DND-41 (cell line): Measurements from ENCODE around the gene ATXN1.

Source experiments
- ATAC-seq: fragments of 200-7000 bp; cut with Tn5 transposase; 3 replicates; pipeline ENCODE4 v1.9.1; 2021; ENCODE audit warnings: low read depth; ENCODE audit not compliant: insufficient read depth
- DNase-seq: peaks from one replicate; pipeline ENCODE4 v3.0.0-alpha.2; 2020
- H2AFZ ChIP-seq: 2 replicates; pipeline ENCODE4 v1.6.0; 2012; ENCODE audit warnings: low read depth, low read length
- H3K27ac ChIP-seq: 2 replicates; pipeline ENCODE4 v1.5.1; 2012; ENCODE audit warnings: low read length, inconsistent platforms
- H3K27me3 ChIP-seq: fragments of 200-600 bp; sonication (generic); 2 replicates; pipeline ENCODE4 v1.6.0; 2012; ENCODE audit warnings: low read length, mild to moderate bottlenecking, inconsistent platforms; ENCODE audit not compliant: insufficient read depth, poor library complexity
- H3K36me3 ChIP-seq: 2 replicates; pipeline ENCODE4 v1.5.1; 2012; ENCODE audit warnings: low read length, inconsistent platforms; ENCODE audit not compliant: insufficient read depth
- H3K4me1 ChIP-seq: 2 replicates; pipeline ENCODE4 v1.5.1; 2012; ENCODE audit warnings: mild to moderate bottlenecking, low read length; ENCODE audit not compliant: insufficient read depth
- H3K4me2 ChIP-seq: 2 replicates; pipeline ENCODE4 v1.6.0; 2012; ENCODE audit warnings: mild to moderate bottlenecking, moderate library complexity, low read length, inconsistent platforms; ENCODE audit not compliant: insufficient read depth
- H3K4me3 ChIP-seq, 2 experiments: fragments of 200-600 bp in 1 of 2; shearing (Covaris generic) in 1 of 2; 2 replicates each; pipeline ENCODE4 v1.5.1; 2012 to 2016; ENCODE audit warnings: inconsistent platforms in 2 of 2, low read length in 2 of 2, mild to moderate bottlenecking in 2 of 2, low read depth in 1 of 2, moderate library complexity in 1 of 2
- H3K79me2 ChIP-seq: 2 replicates; pipeline ENCODE4 v1.6.0; 2012; ENCODE audit warnings: low read length, inconsistent platforms; ENCODE audit not compliant: insufficient read depth
- H3K9ac ChIP-seq: 2 replicates; pipeline ENCODE4 v1.6.0; 2012; ENCODE audit warnings: low read depth, mild to moderate bottlenecking, inconsistent platforms, low read length, moderate library complexity
- H3K9me3 ChIP-seq: 2 replicates; pipeline ENCODE4 v1.5.1; 2012; ENCODE audit warnings: low read length, moderate library complexity, mild to moderate bottlenecking, inconsistent platforms; ENCODE audit not compliant: insufficient read depth, severe bottlenecking
- H4K20me1 ChIP-seq: 2 replicates; pipeline ENCODE4 v1.6.0; 2012; ENCODE audit warnings: low read length; ENCODE audit not compliant: insufficient read depth
- EZH2 ChIP-seq: IDR thresholded peaks from 3 replicates; pipeline ENCODE4 v1.6.1; 2012; ENCODE audit warnings: borderline replicate concordance, low read depth, mild to moderate bottlenecking, moderate library complexity, low read length, inconsistent platforms; ENCODE audit not compliant: severe bottlenecking
- TF ChIP-seq, protein P1 (sequence below): IDR thresholded peaks from 2 replicates; pipeline ENCODE4 v1.5.1; 2012; ENCODE audit warnings: borderline replicate concordance, low read length, moderate library complexity, mild to moderate bottlenecking; ENCODE audit not compliant: poor library complexity, severe bottlenecking; ENCODE audit errors: extremely low read depth

Gene ATXN1

DNA sequence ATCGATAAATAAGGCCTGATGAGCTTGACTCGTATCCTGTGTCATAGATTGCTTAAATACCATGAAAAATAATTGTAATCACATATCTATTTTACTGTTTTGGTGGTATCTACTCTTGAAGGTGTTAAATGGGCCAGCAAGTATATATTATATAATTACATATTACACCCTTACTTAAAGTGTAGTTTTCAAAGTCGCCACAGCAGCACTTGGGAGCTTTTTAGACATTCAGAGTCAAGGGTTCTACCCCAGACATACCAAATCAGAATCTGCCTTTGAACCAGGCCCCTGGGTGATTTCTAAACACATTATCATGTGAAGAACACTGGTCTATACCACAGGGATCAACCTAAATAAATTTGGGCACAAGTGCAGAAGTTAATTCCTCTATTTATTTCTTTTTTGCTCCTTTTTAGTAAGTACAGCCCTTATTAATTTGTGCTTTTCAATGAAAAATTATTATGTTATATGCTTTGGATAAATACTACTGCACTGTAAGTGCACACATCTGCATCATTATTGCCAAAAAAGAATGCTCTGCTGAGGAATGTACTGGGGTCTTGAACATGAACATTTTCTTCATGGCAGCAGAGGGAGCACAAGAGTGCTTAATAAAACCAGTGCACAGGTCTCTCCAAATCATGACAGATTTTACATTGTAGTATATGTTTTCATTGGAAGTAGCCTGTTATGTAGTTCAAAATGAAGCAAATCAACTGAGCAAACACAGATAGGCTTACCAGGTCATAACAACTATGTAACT lies 3.1 kb upstream of the ATXN1 start:
- no peak overlapping the region for H3K4me2 ChIP-seq
- TF ChIP-seq EZH2, result no peak
- TF ChIP-seq, protein P1, sequence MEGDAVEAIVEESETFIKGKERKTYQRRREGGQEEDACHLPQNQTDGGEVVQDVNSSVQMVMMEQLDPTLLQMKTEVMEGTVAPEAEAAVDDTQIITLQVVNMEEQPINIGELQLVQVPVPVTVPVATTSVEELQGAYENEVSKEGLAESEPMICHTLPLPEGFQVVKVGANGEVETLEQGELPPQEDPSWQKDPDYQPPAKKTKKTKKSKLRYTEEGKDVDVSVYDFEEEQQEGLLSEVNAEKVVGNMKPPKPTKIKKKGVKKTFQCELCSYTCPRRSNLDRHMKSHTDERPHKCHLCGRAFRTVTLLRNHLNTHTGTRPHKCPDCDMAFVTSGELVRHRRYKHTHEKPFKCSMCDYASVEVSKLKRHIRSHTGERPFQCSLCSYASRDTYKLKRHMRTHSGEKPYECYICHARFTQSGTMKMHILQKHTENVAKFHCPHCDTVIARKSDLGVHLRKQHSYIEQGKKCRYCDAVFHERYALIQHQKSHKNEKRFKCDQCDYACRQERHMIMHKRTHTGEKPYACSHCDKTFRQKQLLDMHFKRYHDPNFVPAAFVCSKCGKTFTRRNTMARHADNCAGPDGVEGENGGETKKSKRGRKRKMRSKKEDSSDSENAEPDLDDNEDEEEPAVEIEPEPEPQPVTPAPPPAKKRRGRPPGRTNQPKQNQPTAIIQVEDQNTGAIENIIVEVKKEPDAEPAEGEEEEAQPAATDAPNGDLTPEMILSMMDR, result peak; percentile 31
- no peaks in the 10 kb centered on the region for H3K36me3 ChIP-seq
- H3K9me3 ChIP-seq, result no peaks in the 10 kb centered on the region
- DNase-seq (no peak), ATAC-seq (no peak)
- no peak overlapping the region for H3K9ac ChIP-seq
- H3K79me2 ChIP-seq, result no peaks in the 10 kb centered on the region
- H2AFZ ChIP-seq, result no peak overlapping the region
- H3K4me3 ChIP-seq, result no peak overlapping the region
- H4K20me1 ChIP-seq, result peaks cover 5% of the 10 kb centered on the region; the same call in 1 of the 2 replicates
- no peak overlapping the region for H3K27ac ChIP-seq
- peaks cover 36% of the 10 kb centered on the region for H3K4me1 ChIP-seq
- peaks cover 32% of the 10 kb centered on the region for H3K27me3 ChIP-seq

DNA sequence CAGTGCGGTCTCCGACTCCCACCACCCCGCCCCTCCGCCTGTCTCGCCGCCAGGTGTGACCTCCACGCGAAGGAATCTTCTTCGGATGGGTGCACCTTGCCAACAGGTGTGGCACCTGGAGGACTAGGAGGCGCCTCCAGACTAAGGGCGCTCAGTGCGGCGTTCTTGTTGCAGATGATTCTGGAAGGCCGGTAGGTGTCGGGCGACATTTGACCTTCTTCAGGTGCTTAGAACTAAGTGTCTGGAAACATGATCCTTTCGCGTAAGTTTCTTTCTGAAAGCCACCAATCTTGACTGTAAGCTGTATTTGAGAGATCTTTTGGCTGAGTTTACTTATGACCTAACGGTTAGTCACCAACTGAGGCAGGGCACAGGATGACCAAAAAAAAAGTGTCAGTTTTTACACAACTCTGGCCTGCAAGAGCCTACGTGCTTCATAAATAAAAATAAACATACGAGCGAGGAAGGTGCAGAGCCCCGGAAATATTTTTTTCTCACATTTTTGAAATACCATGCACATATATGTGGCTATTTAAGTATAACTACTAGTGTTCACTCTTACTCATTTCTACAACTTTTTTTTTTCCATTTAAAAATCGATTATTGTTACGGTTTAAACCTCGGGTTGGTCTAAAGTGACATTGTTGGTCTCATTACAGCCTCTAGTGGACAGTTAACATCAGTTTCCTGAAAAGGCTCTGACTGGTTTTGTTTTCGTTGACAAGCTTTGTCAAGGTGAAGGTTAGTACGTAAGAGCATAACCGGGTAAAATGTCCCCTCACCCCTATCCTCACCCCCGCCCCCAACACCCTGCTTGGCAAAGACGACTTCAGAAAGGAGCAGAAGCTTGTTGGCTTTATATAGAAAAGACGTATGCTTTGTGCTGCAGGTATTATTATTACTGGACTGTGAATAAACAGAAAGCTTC lies 1.6 kb upstream of the ATXN1 start:
- Histone ChIP-seq H3K4me3 (peak overlapping the region in 1 of 2 experiments; percentile 64; a peak in 3 of 4 replicates), H3K27ac (no peak overlapping the region), H3K27me3 (peaks cover 45% of the 10 kb centered on the region), H2AFZ (peak overlapping the region; percentile 59), H3K4me1 (peaks cover 30% of the 10 kb centered on the region), H3K36me3 (no peaks in the 10 kb centered on the region), H3K9ac (peak overlapping the region; percentile 59), H4K20me1 (peaks cover 5% of the 10 kb centered on the region; the same call in 1 of the 2 replicates), H3K79me2 (no peaks in the 10 kb centered on the region), H3K9me3 (no peaks in the 10 kb centered on the region), H3K4me2 (peak overlapping the region; percentile 80)
- peak; percentile 5 for DNase-seq
- TF ChIP-seq, protein P1, result peak; percentile 58
- TF ChIP-seq EZH2, result no peak
- no peak for ATAC-seq

DNA sequence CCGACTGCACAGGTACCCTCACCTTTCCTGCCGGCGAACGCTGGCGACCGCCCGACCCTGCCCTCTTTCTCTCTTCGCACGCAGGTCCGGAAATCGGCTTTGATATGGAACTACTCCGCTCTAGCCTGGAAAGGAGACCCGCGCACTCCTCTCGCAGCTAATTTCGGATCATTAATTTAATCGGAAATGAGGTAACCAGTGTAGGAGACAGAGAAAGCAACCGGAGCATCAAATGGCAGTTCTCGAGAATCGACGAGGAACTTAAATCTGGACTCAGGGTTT lies 949 bp upstream of the ATXN1 start:
- Histone ChIP-seq H3K9ac (peak overlapping the region; percentile 59), H3K4me3 (peak overlapping the region; percentile 20 to 64; a peak in 3 of 4 replicates), H3K4me1 (peaks cover 30% of the 10 kb centered on the region), H2AFZ (peak overlapping the region; percentile 59), H3K36me3 (no peaks in the 10 kb centered on the region), H3K4me2 (peak overlapping the region; percentile 80), H3K9me3 (no peaks in the 10 kb centered on the region), H3K79me2 (no peaks in the 10 kb centered on the region), H3K27me3 (peaks cover 47% of the 10 kb centered on the region), H4K20me1 (peaks cover 5% of the 10 kb centered on the region; the same call in 1 of the 2 replicates), H3K27ac (no peak overlapping the region)
- TF ChIP-seq, protein P1, result no peak
- TF ChIP-seq EZH2, result no peak
- ATAC-seq (peak; percentile 0; the same call in 1 of the 3 replicates), DNase-seq (no peak)
